Peyer's patch (tissue), 4 donors: ENCODE results near the gene ALG10.

Experiments used
- POLR2A ChIP-seq, 2 donors: fragments of 450-650 bp; IDR thresholded peaks; one replicate each; pipeline ENCODE4 v1.5.1; 2017; ENCODE audit warnings: antibody characterized with exemption in 2 of 2, mild to moderate bottlenecking in 2 of 2, moderate library complexity in 2 of 2
- TF ChIP-seq, protein P1 (sequence below), 6 experiments: fragments of 450-650 bp in 4 of 6; fragments of 200-600 bp in 2 of 6; sonication (generic) in 1 of 6; IDR thresholded peaks; one replicate each; pipeline ENCODE4 v1.5.1; 2017 to 2019; ENCODE audit warnings: antibody characterized with exemption in 6 of 6, mild to moderate bottlenecking in 3 of 6, moderate library complexity in 1 of 6

DNA sequence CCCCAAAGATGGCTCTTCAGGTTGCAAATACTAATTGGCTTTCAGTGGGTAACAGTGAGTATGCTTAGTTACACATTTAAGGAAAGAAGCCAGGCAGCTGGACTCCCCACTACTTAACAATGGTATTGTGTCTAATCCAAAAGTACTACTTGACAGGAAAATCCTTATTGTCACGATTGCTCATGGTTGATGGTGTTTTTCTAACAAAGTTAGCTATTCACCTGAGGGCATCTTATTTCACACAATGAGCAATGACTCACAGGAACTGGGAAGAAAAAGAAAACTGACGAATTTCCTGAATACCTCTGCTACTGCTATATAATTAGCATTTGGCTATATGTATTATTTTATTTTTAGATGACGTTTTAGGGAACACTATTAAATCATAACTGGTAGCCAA, 33.4 kb upstream of the ALG10 start:
- TF ChIP-seq, protein P1, sequence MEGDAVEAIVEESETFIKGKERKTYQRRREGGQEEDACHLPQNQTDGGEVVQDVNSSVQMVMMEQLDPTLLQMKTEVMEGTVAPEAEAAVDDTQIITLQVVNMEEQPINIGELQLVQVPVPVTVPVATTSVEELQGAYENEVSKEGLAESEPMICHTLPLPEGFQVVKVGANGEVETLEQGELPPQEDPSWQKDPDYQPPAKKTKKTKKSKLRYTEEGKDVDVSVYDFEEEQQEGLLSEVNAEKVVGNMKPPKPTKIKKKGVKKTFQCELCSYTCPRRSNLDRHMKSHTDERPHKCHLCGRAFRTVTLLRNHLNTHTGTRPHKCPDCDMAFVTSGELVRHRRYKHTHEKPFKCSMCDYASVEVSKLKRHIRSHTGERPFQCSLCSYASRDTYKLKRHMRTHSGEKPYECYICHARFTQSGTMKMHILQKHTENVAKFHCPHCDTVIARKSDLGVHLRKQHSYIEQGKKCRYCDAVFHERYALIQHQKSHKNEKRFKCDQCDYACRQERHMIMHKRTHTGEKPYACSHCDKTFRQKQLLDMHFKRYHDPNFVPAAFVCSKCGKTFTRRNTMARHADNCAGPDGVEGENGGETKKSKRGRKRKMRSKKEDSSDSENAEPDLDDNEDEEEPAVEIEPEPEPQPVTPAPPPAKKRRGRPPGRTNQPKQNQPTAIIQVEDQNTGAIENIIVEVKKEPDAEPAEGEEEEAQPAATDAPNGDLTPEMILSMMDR (IDR thresholded peaks at IDR 0.05), result no peak
- no peak for TF ChIP-seq POLR2A (IDR thresholded peaks at IDR 0.05)
